OCI-LY3 (cell line): ENCODE results near the gene EML4.
"Not testable (repeated sequence)": the region's sequence is repeated elsewhere in the genome, so short reads cannot be mapped to it uniquely, and the experiment has no call there.

Experiments used
- H2AFZ ChIP-seq: fragments of 200-600, 300-600 bp; shearing (Covaris generic); 2 replicates; pipeline ENCODE4 v1.6.0; 2014; ENCODE audit warnings: antibody characterized with exemption, low read depth, low read length
- H3K27ac ChIP-seq: fragments of 200-600, 300-600 bp; sonication (generic); 2 replicates; pipeline ENCODE4 v1.5.1; 2014; ENCODE audit warnings: mild to moderate bottlenecking, low read length, moderate library complexity, mixed read lengths
- H3K27me3 ChIP-seq: fragments of 200-600, 300-600 bp; sonication (generic); 2 replicates; pipeline ENCODE4 v1.6.1; 2014; ENCODE audit warnings: low read depth, low read length, mixed read lengths
- H3K36me3 ChIP-seq: fragments of 200-600, 300-600 bp; sonication (generic); replicated peaks from 2 replicates; pipeline ENCODE3; 2014; ENCODE audit warnings: low read depth, low read length, mixed read lengths
- H3K4me1 ChIP-seq: fragments of 300-600, 200-600 bp; sonication (generic); 2 replicates; pipeline ENCODE4 v1.6.1; 2014; ENCODE audit warnings: low read length, mixed read lengths
- H3K4me2 ChIP-seq: fragments of 200-600, 300-600 bp; sonication (generic); 2 replicates; pipeline ENCODE4 v1.6.1; 2014; ENCODE audit warnings: low read length, mixed read lengths
- H3K4me3 ChIP-seq: fragments of 300-600, 200-600 bp; sonication (generic); 2 replicates; pipeline ENCODE4 v1.5.1; 2014; ENCODE audit warnings: antibody characterized with exemption, mild to moderate bottlenecking, low read length, moderate library complexity
- H3K79me2 ChIP-seq: fragments of 300-600, 200-600 bp; shearing (Covaris generic); 2 replicates; pipeline ENCODE4 v1.6.1; 2014; ENCODE audit warnings: mild to moderate bottlenecking, low read length, mixed read lengths
- H3K9ac ChIP-seq: fragments of 300-600, 200-600 bp; shearing (Covaris generic); 2 replicates; pipeline ENCODE4 v1.6.0; 2014; ENCODE audit warnings: mild to moderate bottlenecking, low read length, moderate library complexity
- H3K9me3 ChIP-seq: fragments of 200-600, 300-600 bp; shearing (Covaris generic); 2 replicates; pipeline ENCODE4 v1.6.1; 2014; ENCODE audit warnings: low read length, mixed read lengths; ENCODE audit not compliant: insufficient read depth
- H4K20me1 ChIP-seq: fragments of 200-600, 300-600 bp; sonication (generic); 2 replicates; pipeline ENCODE4 v1.6.1; 2016; ENCODE audit warnings: low read length, mixed read lengths; ENCODE audit not compliant: insufficient read depth
- CTCF ChIP-seq: fragments of 200-600, 300-600 bp; sonication (generic); IDR thresholded peaks from 2 replicates; pipeline ENCODE4 v1.5.1; 2014; ENCODE audit warnings: antibody characterized with exemption, low read length, low read depth
- EZH2phosphoT487 ChIP-seq: fragments of 200-600 bp; shearing (Covaris generic); IDR thresholded peaks from 2 replicates; pipeline ENCODE4 v1.6.1; 2018; ENCODE audit warnings: antibody characterized with exemption, mixed run types, low read depth

The EML4 gene

GRCh38 chr2:42371611-42372473, 202.7 kb downstream of the EML4 start:
- Histone ChIP-seq H4K20me1 (no peaks in the 10 kb centered on the region), H3K9ac (no peak overlapping the region), H2AFZ (no peak overlapping the region), H3K79me2 (no peaks in the 10 kb centered on the region), H3K27me3 (no peaks in the 10 kb centered on the region), H3K36me3 (no peaks in the 10 kb centered on the region), H3K4me3 (no peak overlapping the region), H3K9me3 (no peaks in the 10 kb centered on the region), H3K4me1 (no peaks in the 10 kb centered on the region), H3K27ac (no peak overlapping the region), H3K4me2 (no peak overlapping the region)
- TF ChIP-seq EZH2phosphoT487 (no peak), CTCF (no peak)

GRCh38 chr2:42372474-42373200, 203.5 kb downstream of the EML4 start:
- Histone ChIP-seq H3K27ac (no peak overlapping the region), H3K36me3 (no peaks in the 10 kb centered on the region), H3K79me2 (no peaks in the 10 kb centered on the region), H3K4me1 (no peaks in the 10 kb centered on the region), H3K4me3 (no peak overlapping the region), H3K27me3 (no peaks in the 10 kb centered on the region), H4K20me1 (no peaks in the 10 kb centered on the region), H3K9ac (no peak overlapping the region), H3K4me2 (no peak overlapping the region), H2AFZ (no peak overlapping the region), H3K9me3 (no peaks in the 10 kb centered on the region)
- TF ChIP-seq CTCF (no peak), EZH2phosphoT487 (no peak)

- Histone ChIP-seq H3K4me2 (no peak overlapping the region), H3K36me3 (no peaks in the 10 kb centered on the region), H2AFZ (no peak overlapping the region), H3K4me3 (no peak overlapping the region), H4K20me1 (no peaks in the 10 kb centered on the region), H3K4me1 (no peaks in the 10 kb centered on the region), H3K9me3 (no peaks in the 10 kb centered on the region), H3K79me2 (no peaks in the 10 kb centered on the region), H3K27me3 (no peaks in the 10 kb centered on the region), H3K27ac (no peak overlapping the region), H3K9ac (no peak overlapping the region)
- TF ChIP-seq CTCF (no peak), EZH2phosphoT487 (no peak)
Measured at GRCh38 chr2:42376758-42377157, 207.6 kb downstream of the EML4 start.

GRCh38 chr2:42378415-42378814, 209.3 kb downstream of the EML4 start:
- H3K36me3 ChIP-seq = no peaks in the 10 kb centered on the region
- H3K4me3 ChIP-seq = no peak overlapping the region
- H3K4me1 ChIP-seq = no peaks in the 10 kb centered on the region
- no peak overlapping the region for H2AFZ ChIP-seq
- H3K27ac ChIP-seq = no peak overlapping the region
- H3K4me2 ChIP-seq = no peak overlapping the region
- H3K79me2 ChIP-seq = no peaks in the 10 kb centered on the region
- H3K27me3 ChIP-seq = no peaks in the 10 kb centered on the region
- H4K20me1 ChIP-seq = no peaks in the 10 kb centered on the region
- no peak for TF ChIP-seq EZH2phosphoT487
- no peak for TF ChIP-seq CTCF
- no peak overlapping the region for H3K9ac ChIP-seq
- H3K9me3 ChIP-seq = no peaks in the 10 kb centered on the region

- H4K20me1 ChIP-seq, H3K79me2 ChIP-seq, H2AFZ ChIP-seq, H3K9me3 ChIP-seq, H3K4me2 ChIP-seq, H3K4me1 ChIP-seq, H3K27me3 ChIP-seq, H3K36me3 ChIP-seq, H3K4me3 ChIP-seq, H3K27ac ChIP-seq, H3K9ac ChIP-seq: not testable (repeated sequence)
Measured at GRCh38 chr2:42380026-42380425, 210.9 kb downstream of the EML4 start.
